ENCODE results near the gene MAPK1IP1L.
A peak's percentile ranks its signal among the peaks of the same experiment; 100 is the strongest.
"Not testable (repeated sequence)": the region's sequence is repeated elsewhere in the genome, so short reads cannot be mapped to it uniquely, and the experiment has no call there.

The MAPK1IP1L gene

DNA sequence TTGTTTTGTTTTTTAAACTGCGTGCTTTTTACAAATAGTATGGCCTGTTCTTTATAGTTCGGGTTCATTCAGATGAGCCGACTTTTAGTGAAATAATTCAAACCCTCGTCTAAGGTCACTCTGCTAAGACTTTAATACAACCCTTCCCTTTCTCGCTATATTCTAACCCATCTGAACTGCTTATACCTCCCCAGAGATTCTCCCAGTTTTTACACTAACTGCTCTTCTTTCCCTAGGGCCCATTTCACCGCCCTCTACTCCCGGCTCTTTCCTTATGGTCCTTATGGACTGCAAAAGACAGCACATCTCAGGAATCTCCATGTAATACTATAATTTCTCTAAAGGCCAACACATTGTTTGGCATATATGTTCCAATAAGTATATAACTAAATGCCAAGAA is 2.1 kb downstream of the MAPK1IP1L start:
- peak overlapping the region; percentile 99 for H3K4me3 ChIP-seq (replicated peaks; ENCODE audit: low read depth, low read length)
- no peak for DNase-seq (ENCODE audit: low read depth)
- TF ChIP-seq, protein P1, sequence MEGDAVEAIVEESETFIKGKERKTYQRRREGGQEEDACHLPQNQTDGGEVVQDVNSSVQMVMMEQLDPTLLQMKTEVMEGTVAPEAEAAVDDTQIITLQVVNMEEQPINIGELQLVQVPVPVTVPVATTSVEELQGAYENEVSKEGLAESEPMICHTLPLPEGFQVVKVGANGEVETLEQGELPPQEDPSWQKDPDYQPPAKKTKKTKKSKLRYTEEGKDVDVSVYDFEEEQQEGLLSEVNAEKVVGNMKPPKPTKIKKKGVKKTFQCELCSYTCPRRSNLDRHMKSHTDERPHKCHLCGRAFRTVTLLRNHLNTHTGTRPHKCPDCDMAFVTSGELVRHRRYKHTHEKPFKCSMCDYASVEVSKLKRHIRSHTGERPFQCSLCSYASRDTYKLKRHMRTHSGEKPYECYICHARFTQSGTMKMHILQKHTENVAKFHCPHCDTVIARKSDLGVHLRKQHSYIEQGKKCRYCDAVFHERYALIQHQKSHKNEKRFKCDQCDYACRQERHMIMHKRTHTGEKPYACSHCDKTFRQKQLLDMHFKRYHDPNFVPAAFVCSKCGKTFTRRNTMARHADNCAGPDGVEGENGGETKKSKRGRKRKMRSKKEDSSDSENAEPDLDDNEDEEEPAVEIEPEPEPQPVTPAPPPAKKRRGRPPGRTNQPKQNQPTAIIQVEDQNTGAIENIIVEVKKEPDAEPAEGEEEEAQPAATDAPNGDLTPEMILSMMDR (IDR thresholded peaks at IDR 0.05; ENCODE audit: low read length, missing control alignments), result no peak

DNA sequence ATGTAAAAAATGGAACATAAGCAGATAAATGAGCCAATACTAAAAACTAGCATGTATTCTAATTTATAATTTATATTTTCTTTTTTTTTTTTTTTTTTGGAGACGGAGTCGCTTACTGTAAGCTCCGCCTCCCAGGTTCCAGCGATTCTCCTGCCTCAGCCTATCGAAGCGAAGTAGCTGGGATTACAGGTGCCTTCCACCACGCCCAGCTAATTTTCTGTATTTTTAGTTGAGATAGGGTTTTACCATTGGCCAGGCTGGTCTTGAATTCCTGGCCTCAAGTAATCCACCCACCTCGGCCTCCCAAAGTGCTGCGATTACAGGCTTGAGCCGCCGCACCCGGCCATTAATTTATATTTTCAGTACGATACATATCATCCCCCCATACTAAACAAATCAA is 2.7 kb downstream of the MAPK1IP1L start:
- H3K4me3 ChIP-seq (replicated peaks; ENCODE audit: low read depth, low read length), result no peak overlapping the region
- no peak for DNase-seq (ENCODE audit: low read depth)
- TF ChIP-seq, protein P1 (IDR thresholded peaks at IDR 0.05; ENCODE audit: low read length, missing control alignments), result no peak

DNA sequence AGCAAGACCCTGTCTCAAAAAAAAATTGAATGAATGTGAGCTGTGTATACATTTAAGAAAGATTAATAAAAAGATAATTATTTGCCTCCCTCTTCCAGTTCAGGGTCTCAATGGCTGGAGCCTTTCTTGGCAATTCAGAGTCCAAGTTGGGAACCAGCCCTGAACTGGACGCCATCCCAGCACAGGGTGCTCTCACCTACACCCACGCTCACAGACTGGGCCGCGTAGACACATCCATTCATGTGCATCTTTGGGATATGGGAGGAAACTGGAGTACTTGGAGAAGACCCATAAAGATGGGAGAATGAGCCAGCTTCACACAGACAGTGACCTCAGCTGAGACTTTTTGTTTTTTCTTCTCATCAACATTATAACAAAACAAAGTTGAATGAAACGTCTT is 6.5 kb downstream of the MAPK1IP1L start:
- H3K4me3 ChIP-seq (replicated peaks; ENCODE audit: low read depth, low read length), result no peak overlapping the region
- TF ChIP-seq, protein P1 (IDR thresholded peaks at IDR 0.05; ENCODE audit: low read length, missing control alignments), result no peak
- no peak for DNase-seq (ENCODE audit: low read depth)

DNA sequence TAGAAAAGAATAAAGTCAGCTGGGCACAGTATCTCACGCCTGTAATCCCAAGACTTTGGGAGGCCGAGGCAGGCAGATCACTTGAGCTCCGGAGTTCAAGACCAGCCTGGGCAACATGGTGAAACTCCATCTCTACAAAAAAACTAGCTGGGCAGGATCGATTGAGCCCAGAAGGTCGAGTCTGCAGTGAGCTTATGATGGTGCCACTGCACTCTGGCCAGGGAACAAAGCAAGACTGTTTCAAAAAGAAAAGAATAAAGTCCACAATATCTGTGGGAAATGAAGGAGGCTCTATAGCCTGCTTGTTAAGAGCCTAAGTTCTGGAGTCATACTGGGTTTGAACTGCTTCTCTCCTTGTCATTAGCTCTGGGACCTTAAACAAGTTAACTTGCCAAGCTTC is 7.9 kb downstream of the MAPK1IP1L start:
- DNase-seq (ENCODE audit: low read depth), result no peak
- TF ChIP-seq, protein P1 (IDR thresholded peaks at IDR 0.05; ENCODE audit: low read length, missing control alignments), result no peak
- no peak overlapping the region for H3K4me3 ChIP-seq (replicated peaks; ENCODE audit: low read depth, low read length)

DNA sequence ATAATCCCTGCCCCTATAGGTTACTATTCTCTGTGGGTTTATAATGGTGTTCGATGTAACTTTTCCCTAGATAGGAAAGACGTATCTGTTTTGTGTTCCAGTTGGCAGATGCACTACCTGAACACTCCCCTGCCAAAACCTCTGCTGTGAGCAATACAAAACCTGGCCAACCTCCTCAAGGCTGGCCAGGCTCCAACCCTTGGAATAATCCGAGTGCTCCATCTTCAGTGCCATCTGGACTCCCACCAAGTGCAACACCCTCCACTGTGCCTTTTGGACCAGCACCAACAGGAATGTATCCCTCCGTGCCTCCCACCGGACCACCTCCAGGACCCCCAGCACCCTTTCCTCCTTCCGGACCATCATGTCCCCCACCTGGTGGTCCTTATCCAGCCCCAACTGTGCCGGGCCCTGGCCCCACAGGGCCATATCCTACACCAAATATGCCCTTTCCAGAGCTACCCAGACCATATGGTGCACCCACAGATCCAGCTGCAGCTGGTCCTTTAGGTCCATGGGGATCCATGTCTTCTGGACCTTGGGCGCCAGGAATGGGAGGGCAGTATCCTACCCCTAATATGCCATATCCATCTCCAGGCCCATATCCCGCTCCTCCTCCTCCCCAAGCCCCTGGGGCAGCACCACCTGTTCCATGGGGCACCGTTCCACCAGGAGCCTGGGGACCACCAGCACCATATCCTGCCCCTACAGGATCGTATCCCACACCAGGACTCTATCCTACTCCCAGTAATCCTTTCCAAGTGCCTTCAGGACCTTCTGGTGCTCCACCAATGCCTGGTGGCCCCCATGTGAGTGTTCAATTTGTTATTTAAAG is 11.3 kb downstream of the MAPK1IP1L start:
- TF ChIP-seq, protein P1 (IDR thresholded peaks at IDR 0.05; ENCODE audit: low read length, missing control alignments), result no peak
- DNase-seq (ENCODE audit: low read depth), result no peak
- H3K4me3 ChIP-seq (replicated peaks; ENCODE audit: low read depth, low read length), result no peak overlapping the region

DNA sequence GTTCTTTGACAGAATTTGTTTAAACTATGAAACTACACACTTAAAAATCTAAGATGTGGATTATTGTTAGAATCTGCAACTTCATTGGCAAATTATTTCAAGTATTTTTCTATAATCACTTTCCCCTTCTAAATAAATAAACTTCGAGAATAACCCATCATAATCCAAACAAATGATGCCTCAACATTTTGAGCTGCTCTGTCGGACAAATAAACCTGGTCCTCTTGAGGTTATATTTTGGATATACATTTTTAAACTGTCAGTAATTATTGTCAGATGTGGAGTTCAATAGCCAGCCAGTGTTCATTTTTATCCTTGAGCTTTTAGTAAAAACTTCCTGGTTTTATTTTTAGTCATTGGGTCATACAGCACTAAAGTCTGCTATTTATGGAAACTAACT is 13.4 kb downstream of the MAPK1IP1L start:
- DNase-seq (ENCODE audit: low read depth); H3K4me3 ChIP-seq (replicated peaks; ENCODE audit: low read depth, low read length): not testable (repeated sequence)

DNA sequence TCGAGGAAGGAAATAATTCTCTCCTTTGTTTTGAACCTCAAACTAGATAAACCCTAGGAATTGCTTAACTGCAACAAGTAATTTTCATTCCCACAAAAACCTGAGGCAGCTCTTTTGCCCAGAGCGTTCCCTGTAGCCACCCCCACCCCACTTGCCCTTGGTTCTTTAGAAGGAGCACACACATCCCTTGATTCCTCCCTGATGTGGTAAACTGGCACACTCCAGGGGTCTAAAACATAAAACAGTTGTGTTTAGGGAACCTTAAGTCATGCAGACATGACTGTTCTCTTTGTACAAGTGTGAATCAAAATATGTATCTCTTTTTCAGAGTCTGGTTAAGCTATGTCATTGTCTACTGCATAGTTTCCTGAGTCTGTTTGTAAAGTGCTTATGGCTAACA is 14.0 kb downstream of the MAPK1IP1L start:
- no peak for DNase-seq (ENCODE audit: low read depth)
- no peak overlapping the region for H3K4me3 ChIP-seq (replicated peaks; ENCODE audit: low read depth, low read length)
- TF ChIP-seq, protein P1 (IDR thresholded peaks at IDR 0.05; ENCODE audit: low read length, missing control alignments), result no peak
